Jurkat, Clone E6-1 (cell line): ENCODE measurements around the gene PFKFB4. TPM values are rescaled to one million over a fixed set of nuclear protein-coding genes. Genes with fewer than 3 reads are reported as not detected.

Experiments
- DNase-seq: peaks from one replicate; pipeline ENCODE4 v3.0.0-alpha.2; 2011; ENCODE audit warnings: low read depth, low spot score
- H3K4me3 ChIP-seq: 2 replicates; pipeline ENCODE4 v1.5.1; 2011; ENCODE audit warnings: mild to moderate bottlenecking, low read length, control low read depth, moderate library complexity
- polyA plus RNA-seq: library from polyadenylated mRNA; unstranded; fragments of >200 nt; gene quantifications from one replicate; pipeline ENCODE4 v1.2.1, GENCODE V29; 2012; ENCODE audit warnings: missing spikeins; ENCODE audit not compliant: insufficient read length, insufficient read depth

Gene PFKFB4
- polyA plus RNA-seq = 12.8 TPM

- H3K4me3 ChIP-seq = peak within 1 kb of the TSS; percentile 71
- peak; percentile 99 for DNase-seq
Measured at GRCh38 chr3:48556796-48557626, at the start of gene PFKFB4. Gene PFKFB4 (minus strand): TSS chr3:48556803. CDS start chr3:48556777, 26 bp downstream.

- DNase-seq = no peak
- no peak overlapping the region for H3K4me3 ChIP-seq
Measured at GRCh38 chr3:48601622-48601994, 45.0 kb upstream of the PFKFB4 start.

- DNase-seq = no peak
- no peak overlapping the region for H3K4me3 ChIP-seq
Measured at GRCh38 chr3:48600711-48601621, 44.4 kb upstream of the PFKFB4 start.

GRCh38 chr3:48599509-48600285 is 43.1 kb upstream of the PFKFB4 start:
- H3K4me3 ChIP-seq = no peak overlapping the region
- no peak for DNase-seq

- DNase-seq = no peak
- no peak overlapping the region for H3K4me3 ChIP-seq
Measured at GRCh38 chr3:48599077-48599501, 42.5 kb upstream of the PFKFB4 start.

GRCh38 chr3:48598323-48599076 is 41.9 kb upstream of the PFKFB4 start:
- DNase-seq = peak; percentile 11

GRCh38 chr3:48597408-48597800 is 40.8 kb upstream of the PFKFB4 start:
- DNase-seq = no peak
- no peak overlapping the region for H3K4me3 ChIP-seq

More at GRCh38 chr3:48598323-48599076, 41.9 kb upstream of the PFKFB4 start:
- H3K4me3 ChIP-seq = no peak overlapping the region

GRCh38 chr3:48596676-48597407 is 40.2 kb upstream of the PFKFB4 start:
- no peak for DNase-seq
- no peak overlapping the region for H3K4me3 ChIP-seq

GRCh38 chr3:48596157-48596556 is 39.6 kb upstream of the PFKFB4 start:
- no peak overlapping the region for H3K4me3 ChIP-seq
- DNase-seq = no peak

- no peak for DNase-seq
- no peak overlapping the region for H3K4me3 ChIP-seq
Measured at GRCh38 chr3:48595526-48596121, 39.0 kb upstream of the PFKFB4 start.

- DNase-seq = no peak
Measured at GRCh38 chr3:48595075-48595525, 38.5 kb upstream of the PFKFB4 start, which contains the start of gene COL7A1. Gene COL7A1 (minus strand): TSS chr3:48595329. CDS start chr3:48595159, 170 bp downstream.

GRCh38 chr3:48594417-48595049 is 37.9 kb upstream of the PFKFB4 start:
- no peak for DNase-seq
- H3K4me3 ChIP-seq = no peak overlapping the region

More at GRCh38 chr3:48595075-48595525, 38.5 kb upstream of the PFKFB4 start, which contains the start of gene COL7A1:
- no peak within 1 kb of the TSS for H3K4me3 ChIP-seq

- DNase-seq = no peak
- no peak overlapping the region for H3K4me3 ChIP-seq
Measured at GRCh38 chr3:48593337-48593736, 36.7 kb upstream of the PFKFB4 start.

GRCh38 chr3:48592519-48593087 is 36.0 kb upstream of the PFKFB4 start:
- H3K4me3 ChIP-seq = no peak overlapping the region

GRCh38 chr3:48591886-48592518 is 35.4 kb upstream of the PFKFB4 start:
- no peak overlapping the region for H3K4me3 ChIP-seq
- no peak for DNase-seq

More at GRCh38 chr3:48592519-48593087, 36.0 kb upstream of the PFKFB4 start:
- no peak for DNase-seq

- no peak for DNase-seq
- no peak overlapping the region for H3K4me3 ChIP-seq
Measured at GRCh38 chr3:48591436-48591835, 34.8 kb upstream of the PFKFB4 start.
